GM19025 (cell line): Measurements from ENCODE around the gene CCDC40.

Experiments used
- ATAC-seq: cut with Tn5 transposase; IDR thresholded peaks from one replicate; pipeline ENCODE4 v1.9.1; 2021; ENCODE audit warnings: mild to moderate bottlenecking, low read depth, moderate library complexity; ENCODE audit not compliant: unreplicated experiment

CCDC40 gene

GRCh38 chr17:80018917-80019651 is 17.4 kb upstream of the CCDC40 start:
- ATAC-seq: no peak

GRCh38 chr17:80021600-80021999 is 14.8 kb upstream of the CCDC40 start:
- ATAC-seq: no peak

GRCh38 chr17:80023481-80024205 is 12.8 kb upstream of the CCDC40 start:
- ATAC-seq: no peak

GRCh38 chr17:80024206-80024972 is 12.1 kb upstream of the CCDC40 start:
- ATAC-seq: no peak

GRCh38 chr17:80025140-80025539 is 11.3 kb upstream of the CCDC40 start:
- ATAC-seq: no peak

- no peak for ATAC-seq
Measured at GRCh38 chr17:80025796-80026195, 10.6 kb upstream of the CCDC40 start.

- no peak for ATAC-seq
Measured at GRCh38 chr17:80026359-80027042, 9.9 kb upstream of the CCDC40 start.

GRCh38 chr17:80027043-80027435 is 9.4 kb upstream of the CCDC40 start:
- no peak for ATAC-seq

GRCh38 chr17:80028030-80028429 is 8.4 kb upstream of the CCDC40 start:
- no peak for ATAC-seq

- ATAC-seq: no peak
Measured at GRCh38 chr17:80029258-80029974, 7.0 kb upstream of the CCDC40 start.

GRCh38 chr17:80030730-80031410 is 5.6 kb upstream of the CCDC40 start:
- no peak for ATAC-seq

- ATAC-seq: no peak
Measured at GRCh38 chr17:80031691-80032430, 4.6 kb upstream of the CCDC40 start.

GRCh38 chr17:80032614-80033171 is 3.7 kb upstream of the CCDC40 start:
- no peak for ATAC-seq

- no peak for ATAC-seq
Measured at GRCh38 chr17:80033840-80034239, 2.6 kb upstream of the CCDC40 start.

- no peak for ATAC-seq
Measured at GRCh38 chr17:80034791-80035686, 1.4 kb upstream of the CCDC40 start.

GRCh38 chr17:80035687-80035936 is 830 bp upstream of the CCDC40 start, which contains the start of gene TBC1D16:
TBC1D16 (minus strand) TSS chr17:80035872; CDS start chr17:80013547, 22,325 bp downstream.
- no peak for ATAC-seq

GRCh38 chr17:80036715-80037477 is 454 bp downstream of the CCDC40 start:
- no peak for ATAC-seq
